Stimulated activated memory B cell treated with anti-CD40 and anti-IgM and Interleukin-4, amounts not matched to agents 10 μg/mL and 1 μg/mL and 100 μg/mL, for 72 hours (primary cell): ENCODE results near the gene APOL4.
A peak's percentile ranks its signal among the peaks of the same experiment; 100 is the strongest.
"Not testable (repeated sequence)": the region's sequence is repeated elsewhere in the genome, so short reads cannot be mapped to it uniquely, and the experiment has no call there.

Experiments used
- ATAC-seq: fragments of 150-1000 bp; cut with Tn5 transposase; 2 replicates; pipeline ENCODE4 v1.10.0; 2021
- H3K27ac Mint-ChIP-seq: one replicate; pipeline ENCODE4 v1.8.0; 2022; ENCODE audit warnings: mild to moderate bottlenecking, mixed read lengths
- H3K27me3 Mint-ChIP-seq: one replicate; pipeline ENCODE4 v1.8.0; 2022; ENCODE audit warnings: mixed read lengths
- H3K36me3 Mint-ChIP-seq: one replicate; pipeline ENCODE4 v1.8.0; 2022; ENCODE audit warnings: mixed read lengths
- H3K4me1 Mint-ChIP-seq: one replicate; pipeline ENCODE4 v1.8.0; 2022; ENCODE audit warnings: mixed read lengths
- H3K4me3 Mint-ChIP-seq: one replicate; pipeline ENCODE4 v1.8.0; 2022; ENCODE audit warnings: mild to moderate bottlenecking, moderate library complexity, mixed read lengths
- H3K9me3 Mint-ChIP-seq: one replicate; pipeline ENCODE4 v1.8.0; 2022; ENCODE audit warnings: mixed read lengths

APOL4 gene

GRCh38 chr22:36192542-36192941 lies 9.1 kb downstream of the APOL4 start:
- peaks cover 6% of the 10 kb centered on the region for H3K4me1 Mint-ChIP-seq
- no peaks in the 10 kb centered on the region for H3K9me3 Mint-ChIP-seq
- H3K27me3 Mint-ChIP-seq: peaks cover 15% of the 10 kb centered on the region
- H3K36me3 Mint-ChIP-seq: no peaks in the 10 kb centered on the region
- H3K4me3 Mint-ChIP-seq: no peak overlapping the region
- no peak overlapping the region for H3K27ac Mint-ChIP-seq
- no peak for ATAC-seq

- Mint-ChIP-seq H3K36me3 (no peaks in the 10 kb centered on the region), H3K4me1 (no peaks in the 10 kb centered on the region), H3K27ac (no peak overlapping the region), H3K27me3 (peaks cover 10% of the 10 kb centered on the region), H3K4me3 (no peak overlapping the region), H3K9me3 (no peaks in the 10 kb centered on the region)
- no peak for ATAC-seq
Measured at GRCh38 chr22:36191106-36191836, 10.3 kb downstream of the APOL4 start.

GRCh38 chr22:36187862-36188261 lies 13.7 kb downstream of the APOL4 start:
- H3K4me3 Mint-ChIP-seq, ATAC-seq, H3K27me3 Mint-ChIP-seq, H3K4me1 Mint-ChIP-seq, H3K9me3 Mint-ChIP-seq, H3K27ac Mint-ChIP-seq, H3K36me3 Mint-ChIP-seq: not testable (repeated sequence)

- no peaks in the 10 kb centered on the region for H3K9me3 Mint-ChIP-seq
- no peak for ATAC-seq
- no peak overlapping the region for H3K4me3 Mint-ChIP-seq
- no peaks in the 10 kb centered on the region for H3K36me3 Mint-ChIP-seq
- H3K27ac Mint-ChIP-seq: no peak overlapping the region
- peaks cover 10% of the 10 kb centered on the region for H3K27me3 Mint-ChIP-seq
- H3K4me1 Mint-ChIP-seq: no peaks in the 10 kb centered on the region
Measured at GRCh38 chr22:36185828-36186624, 15.6 kb downstream of the APOL4 start.

GRCh38 chr22:36184433-36185025 lies 17.1 kb downstream of the APOL4 start:
- Mint-ChIP-seq H3K9me3 (no peaks in the 10 kb centered on the region), H3K36me3 (no peaks in the 10 kb centered on the region), H3K4me1 (peaks cover 7% of the 10 kb centered on the region), H3K27me3 (peaks cover 4% of the 10 kb centered on the region), H3K27ac (no peak overlapping the region), H3K4me3 (no peak overlapping the region)
- no peak for ATAC-seq

- Mint-ChIP-seq H3K4me1 (peaks cover 7% of the 10 kb centered on the region), H3K4me3 (no peak overlapping the region), H3K36me3 (no peaks in the 10 kb centered on the region), H3K9me3 (no peaks in the 10 kb centered on the region), H3K27ac (no peak overlapping the region), H3K27me3 (no peaks in the 10 kb centered on the region)
- ATAC-seq: no peak
Measured at GRCh38 chr22:36183446-36183845, 18.2 kb downstream of the APOL4 start.

- H3K9me3 Mint-ChIP-seq: no peaks in the 10 kb centered on the region
- no peak for ATAC-seq
- H3K4me3 Mint-ChIP-seq: no peak overlapping the region
- no peak overlapping the region for H3K27ac Mint-ChIP-seq
- no peaks in the 10 kb centered on the region for H3K36me3 Mint-ChIP-seq
- H3K4me1 Mint-ChIP-seq: peaks cover 7% of the 10 kb centered on the region
- H3K27me3 Mint-ChIP-seq: no peaks in the 10 kb centered on the region
Measured at GRCh38 chr22:36182857-36183256, 18.8 kb downstream of the APOL4 start.

GRCh38 chr22:36182056-36182455 lies 19.6 kb downstream of the APOL4 start:
- H3K27me3 Mint-ChIP-seq: no peaks in the 10 kb centered on the region

GRCh38 chr22:36180928-36181327 lies 20.7 kb downstream of the APOL4 start:
- H3K4me3 Mint-ChIP-seq: no peak overlapping the region
- no peak for ATAC-seq
- no peaks in the 10 kb centered on the region for H3K36me3 Mint-ChIP-seq
- peaks cover 7% of the 10 kb centered on the region for H3K4me1 Mint-ChIP-seq
- H3K27me3 Mint-ChIP-seq: no peaks in the 10 kb centered on the region
- H3K9me3 Mint-ChIP-seq: no peaks in the 10 kb centered on the region
- no peak overlapping the region for H3K27ac Mint-ChIP-seq

More at GRCh38 chr22:36182056-36182455, 19.6 kb downstream of the APOL4 start:
- H3K36me3 Mint-ChIP-seq: no peaks in the 10 kb centered on the region
- no peaks in the 10 kb centered on the region for H3K9me3 Mint-ChIP-seq
- no peak for ATAC-seq
- no peak overlapping the region for H3K27ac Mint-ChIP-seq
- no peak overlapping the region for H3K4me3 Mint-ChIP-seq
- peaks cover 7% of the 10 kb centered on the region for H3K4me1 Mint-ChIP-seq

GRCh38 chr22:36180038-36180880 lies 21.4 kb downstream of the APOL4 start:
- no peaks in the 10 kb centered on the region for H3K27me3 Mint-ChIP-seq
- H3K36me3 Mint-ChIP-seq: no peaks in the 10 kb centered on the region
- peak; percentile 92 for ATAC-seq
- H3K4me3 Mint-ChIP-seq: no peak overlapping the region
- H3K4me1 Mint-ChIP-seq: peaks cover 7% of the 10 kb centered on the region
- no peaks in the 10 kb centered on the region for H3K9me3 Mint-ChIP-seq
- no peak overlapping the region for H3K27ac Mint-ChIP-seq

- no peak overlapping the region for H3K4me3 Mint-ChIP-seq
- no peaks in the 10 kb centered on the region for H3K36me3 Mint-ChIP-seq
- H3K4me1 Mint-ChIP-seq: peaks cover 7% of the 10 kb centered on the region
- H3K9me3 Mint-ChIP-seq: no peaks in the 10 kb centered on the region
- H3K27me3 Mint-ChIP-seq: no peaks in the 10 kb centered on the region
- H3K27ac Mint-ChIP-seq: no peak overlapping the region
- ATAC-seq: no peak
Measured at GRCh38 chr22:36177160-36177559, 24.4 kb downstream of the APOL4 start.

- Mint-ChIP-seq H3K27me3 (no peaks in the 10 kb centered on the region), H3K27ac (no peak overlapping the region), H3K36me3 (no peaks in the 10 kb centered on the region), H3K9me3 (no peaks in the 10 kb centered on the region), H3K4me3 (no peak overlapping the region), H3K4me1 (peaks cover 7% of the 10 kb centered on the region)
- no peak for ATAC-seq
Measured at GRCh38 chr22:36175892-36176291, 25.7 kb downstream of the APOL4 start.

- no peak for ATAC-seq
- Mint-ChIP-seq H3K36me3 (no peaks in the 10 kb centered on the region), H3K27ac (no peak overlapping the region), H3K4me3 (no peak overlapping the region), H3K27me3 (no peaks in the 10 kb centered on the region), H3K4me1 (no peaks in the 10 kb centered on the region), H3K9me3 (no peaks in the 10 kb centered on the region)
Measured at GRCh38 chr22:36171941-36172340, 29.7 kb downstream of the APOL4 start.

GRCh38 chr22:36166518-36167220 lies 34.9 kb downstream of the APOL4 start:
- H3K4me3 Mint-ChIP-seq: no peak overlapping the region
- H3K4me1 Mint-ChIP-seq: peaks cover 35% of the 10 kb centered on the region
- no peak for ATAC-seq

More at GRCh38 chr22:36166518-36167220, 34.9 kb downstream of the APOL4 start:
- peaks cover 4% of the 10 kb centered on the region for H3K9me3 Mint-ChIP-seq
- no peaks in the 10 kb centered on the region for H3K36me3 Mint-ChIP-seq
- H3K27me3 Mint-ChIP-seq: no peaks in the 10 kb centered on the region
- H3K27ac Mint-ChIP-seq: no peak overlapping the region
